Measurements from ENCODE around the gene NFATC1.

Gene NFATC1

DNA sequence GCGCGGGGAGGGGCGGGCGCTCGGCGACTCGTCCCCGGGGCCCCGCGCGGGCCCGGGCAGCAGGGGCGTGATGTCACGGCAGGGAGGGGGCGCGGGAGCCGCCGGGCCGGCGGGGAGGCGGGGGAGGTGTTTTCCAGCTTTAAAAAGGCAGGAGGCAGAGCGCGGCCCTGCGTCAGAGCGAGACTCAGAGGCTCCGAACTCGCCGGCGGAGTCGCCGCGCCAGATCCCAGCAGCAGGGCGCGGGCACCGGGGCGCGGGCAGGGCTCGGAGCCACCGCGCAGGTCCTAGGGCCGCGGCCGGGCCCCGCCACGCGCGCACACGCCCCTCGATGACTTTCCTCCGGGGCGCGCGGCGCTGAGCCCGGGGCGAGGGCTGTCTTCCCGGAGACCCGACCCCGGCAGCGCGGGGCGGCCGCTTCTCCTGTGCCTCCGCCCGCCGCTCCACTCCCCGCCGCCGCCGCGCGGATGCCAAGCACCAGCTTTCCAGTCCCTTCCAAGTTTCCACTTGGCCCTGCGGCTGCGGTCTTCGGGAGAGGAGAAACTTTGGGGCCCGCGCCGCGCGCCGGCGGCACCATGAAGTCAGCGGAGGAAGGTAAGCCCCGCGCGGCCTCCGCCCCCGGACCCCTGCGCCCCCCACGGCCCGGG, at the start of gene NFATC1:
NFATC1 (plus strand) TSS at position 170 of the 644 bp plus-strand sequence; CDS start at position 465, 295 bp downstream.
- DNase-seq: no peak

DNA sequence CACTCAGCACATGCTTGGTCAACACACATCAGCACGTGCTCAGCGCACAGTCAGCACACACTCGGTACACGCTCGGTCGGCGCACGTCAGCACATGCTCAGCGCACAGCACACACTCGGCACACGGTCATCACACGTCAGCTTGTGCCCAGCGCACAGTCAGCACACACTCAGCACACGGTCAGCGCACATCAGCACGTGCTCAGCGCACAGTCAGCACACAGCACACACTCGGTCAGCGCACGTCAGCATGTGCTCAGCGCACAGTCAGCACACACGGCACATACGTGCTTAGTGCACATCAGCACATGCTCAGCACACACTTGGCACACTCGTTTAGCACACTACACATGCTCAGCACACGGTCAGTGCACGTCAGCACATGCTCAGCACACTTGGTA, 49.7 kb upstream of the NFATC1 start:
- no peak for DNase-seq

DNA sequence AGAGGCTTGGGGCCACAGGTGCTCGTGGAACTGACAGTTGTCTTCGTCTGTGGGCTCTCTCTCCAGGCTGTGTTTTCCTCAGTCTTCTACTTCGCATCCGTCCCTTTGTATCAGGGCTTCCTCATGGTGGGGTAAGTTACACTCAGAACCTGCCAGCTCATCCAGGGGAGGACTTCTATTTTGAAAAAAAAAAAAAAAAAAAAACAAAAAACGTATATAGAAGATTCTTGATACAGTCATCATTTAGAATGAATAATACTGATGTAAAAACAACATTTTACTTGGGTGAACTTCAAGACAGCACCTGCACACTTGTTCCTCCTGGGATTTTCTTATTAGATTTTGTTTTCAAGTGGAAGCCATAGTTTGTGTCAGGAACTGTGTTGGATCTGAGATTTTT, 47.7 kb upstream of the NFATC1 start:
- DNase-seq: no peak

DNA sequence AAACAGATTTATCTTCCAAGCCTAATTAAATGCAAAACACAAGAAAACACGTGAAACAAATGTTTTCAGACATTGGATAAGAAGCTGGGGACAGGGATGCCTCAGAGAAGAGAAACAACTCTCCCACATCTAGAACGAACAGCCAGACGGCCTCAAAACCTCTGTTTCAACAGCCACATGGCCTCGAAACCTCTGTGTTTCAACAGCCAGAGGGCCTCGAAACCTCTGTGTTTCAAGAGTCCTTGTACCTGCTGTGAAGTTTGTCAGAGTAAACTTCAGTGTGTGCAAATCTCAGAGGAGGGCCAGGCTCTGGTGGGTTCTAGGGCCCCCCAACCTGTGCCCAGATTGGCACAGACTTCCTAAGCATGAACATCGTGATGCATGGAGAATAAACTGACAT, 43.3 kb upstream of the NFATC1 start:
- no peak for DNase-seq

DNA sequence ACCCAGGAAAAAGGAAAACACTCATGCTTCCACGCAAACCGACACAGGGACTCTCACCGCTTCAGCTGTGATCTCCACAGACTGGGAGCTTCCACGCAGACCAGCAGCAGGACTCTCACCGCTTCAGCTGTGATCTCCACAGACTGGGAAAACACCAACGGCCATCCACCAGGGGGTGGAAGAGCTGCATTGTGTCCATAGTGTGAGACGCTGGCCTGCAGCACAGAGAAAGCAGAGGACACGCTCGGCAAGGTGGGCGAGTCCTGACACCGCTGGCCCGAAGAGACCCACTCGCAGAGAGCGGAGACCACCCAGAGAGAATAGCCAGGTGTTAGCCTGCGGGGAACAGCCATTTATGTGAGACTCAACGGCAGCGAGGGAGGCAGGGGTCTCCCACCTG, 42.5 kb upstream of the NFATC1 start:
- no peak for DNase-seq

DNA sequence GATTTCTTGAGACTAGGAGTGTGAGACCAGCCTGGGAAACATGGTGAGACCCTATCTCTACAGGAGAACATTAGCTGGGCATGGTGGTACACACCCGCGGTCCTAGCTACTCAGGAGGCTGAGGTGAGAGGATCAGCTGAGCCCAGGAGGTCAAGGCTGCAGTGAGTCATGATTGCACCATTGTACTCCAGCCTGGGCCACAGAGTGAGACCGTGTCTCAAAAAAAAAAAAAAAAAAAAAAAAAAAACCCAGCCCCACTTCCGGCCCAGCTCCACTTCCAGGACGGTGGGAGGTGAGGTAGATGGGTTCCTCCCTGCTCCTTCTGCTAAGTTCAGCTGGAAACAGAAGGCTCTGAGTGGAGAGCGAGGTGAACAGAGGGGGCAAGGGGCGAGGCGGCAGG, 41.4 kb upstream of the NFATC1 start:
- DNase-seq: no peak

DNA sequence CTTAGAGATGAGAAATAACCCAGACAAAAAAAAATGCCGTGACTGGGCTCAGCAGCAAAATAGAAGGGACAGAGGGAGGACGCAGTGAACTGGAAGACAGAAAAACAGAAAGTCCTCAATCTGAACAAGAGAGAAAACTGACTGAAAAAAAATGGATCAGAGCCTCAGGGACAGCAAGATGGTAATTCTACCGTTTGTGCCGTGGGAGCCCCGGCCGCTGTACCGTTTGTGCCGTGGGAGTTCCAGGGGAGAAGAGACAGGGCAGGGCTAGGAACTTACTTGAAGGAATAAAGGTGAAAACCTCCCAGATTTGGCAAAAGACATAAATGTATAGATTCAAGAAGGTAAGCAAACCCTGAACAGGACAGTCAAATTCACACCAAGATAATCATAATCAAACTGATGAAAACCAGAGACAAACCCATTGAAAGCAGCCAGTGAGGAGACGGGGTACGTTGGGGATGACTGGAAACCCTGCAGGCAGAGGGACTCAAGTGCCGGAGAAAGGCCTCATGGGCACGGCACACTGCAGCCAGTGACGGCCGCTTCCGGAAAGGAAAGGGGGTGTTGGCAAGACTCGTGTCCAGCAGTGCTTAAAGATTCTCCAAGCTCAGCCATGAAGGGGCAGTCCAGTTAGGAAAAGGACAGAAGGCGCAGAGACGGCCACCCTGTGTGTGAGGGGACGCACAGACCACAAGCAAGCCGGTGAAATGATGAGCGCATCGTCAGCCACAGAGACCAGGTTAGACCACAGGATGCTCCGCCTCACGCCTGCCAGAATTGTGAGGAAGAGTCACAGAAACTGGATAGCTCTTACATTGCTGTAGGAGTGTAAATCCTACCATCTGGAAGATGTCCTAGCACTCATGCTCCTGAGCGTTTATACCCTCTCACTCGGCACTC, 40.0 kb upstream of the NFATC1 start:
- no peak for DNase-seq

DNA sequence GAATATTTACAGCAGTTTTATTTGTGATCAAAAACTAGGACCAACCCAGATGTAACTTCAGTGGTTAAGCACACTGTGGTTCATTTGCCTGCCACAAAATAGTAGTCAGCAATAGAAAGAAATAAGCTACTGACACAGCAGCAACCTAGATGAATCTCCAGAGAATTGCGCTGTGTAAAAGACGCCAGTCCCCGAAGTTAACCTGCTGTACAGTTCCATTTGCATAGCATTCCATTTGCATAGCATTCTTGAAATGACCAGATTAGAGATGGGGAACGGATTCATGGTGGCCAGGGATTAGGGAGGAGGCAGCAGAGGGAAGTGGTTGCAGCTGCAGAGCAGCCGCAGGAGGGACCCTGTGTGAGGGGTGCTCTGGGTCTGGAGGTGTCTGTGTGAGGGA, 39.3 kb upstream of the NFATC1 start:
- no peak for DNase-seq

DNA sequence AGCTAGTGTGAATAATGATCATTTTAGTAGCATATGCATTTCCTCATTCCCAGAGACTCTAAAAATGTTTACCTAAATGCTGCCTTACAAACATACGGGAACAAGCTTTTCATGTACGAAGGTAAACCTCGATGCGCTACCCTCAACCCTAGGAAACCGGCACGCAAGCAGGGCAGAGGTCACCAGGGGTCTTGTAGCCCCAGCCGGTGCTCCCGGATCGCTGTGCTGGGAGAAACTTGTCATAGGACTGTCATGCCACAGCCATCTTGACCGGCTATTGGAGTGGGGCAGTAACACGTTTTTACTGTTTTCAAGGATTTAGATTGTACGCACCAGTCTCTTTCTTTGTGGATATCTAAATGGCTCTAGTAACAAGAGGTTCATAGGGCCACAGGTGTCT, 34.8 kb upstream of the NFATC1 start:
- DNase-seq: no peak

DNA sequence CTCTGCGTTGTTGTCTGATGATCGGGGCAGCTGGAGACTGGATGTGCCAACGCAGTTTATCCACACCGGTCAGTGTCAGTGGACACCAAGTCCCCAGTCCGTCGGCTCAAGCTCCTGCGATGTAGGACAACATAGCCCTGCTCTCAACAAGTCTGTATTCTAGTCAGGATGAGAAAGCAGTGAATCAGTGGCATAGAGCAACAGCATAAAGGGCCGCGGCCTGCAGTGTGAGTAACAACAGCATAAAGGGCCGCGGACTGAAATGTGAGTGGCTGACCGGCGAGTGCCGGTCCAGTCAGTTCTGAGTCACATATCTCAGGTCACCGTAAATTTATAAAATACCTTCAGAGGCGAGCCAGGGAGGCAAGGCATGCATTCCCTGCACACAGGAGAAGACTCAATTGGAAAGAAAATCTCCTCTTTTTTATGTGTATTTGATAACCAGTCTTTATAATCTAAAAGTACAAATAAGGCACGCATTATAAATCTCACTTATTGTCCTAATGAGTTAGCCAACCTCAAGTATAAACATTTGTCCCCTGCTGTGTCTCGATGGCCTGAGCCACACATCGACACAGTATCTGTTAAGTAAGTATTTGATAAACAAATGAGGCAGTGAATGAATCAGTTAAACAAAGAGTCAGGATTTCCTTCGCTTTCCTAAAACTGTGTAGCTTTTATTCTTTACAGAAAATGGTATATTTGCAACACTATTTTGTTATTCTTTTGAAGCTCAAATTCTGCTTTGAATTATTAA, 33.8 kb upstream of the NFATC1 start:
- DNase-seq: no peak

DNA sequence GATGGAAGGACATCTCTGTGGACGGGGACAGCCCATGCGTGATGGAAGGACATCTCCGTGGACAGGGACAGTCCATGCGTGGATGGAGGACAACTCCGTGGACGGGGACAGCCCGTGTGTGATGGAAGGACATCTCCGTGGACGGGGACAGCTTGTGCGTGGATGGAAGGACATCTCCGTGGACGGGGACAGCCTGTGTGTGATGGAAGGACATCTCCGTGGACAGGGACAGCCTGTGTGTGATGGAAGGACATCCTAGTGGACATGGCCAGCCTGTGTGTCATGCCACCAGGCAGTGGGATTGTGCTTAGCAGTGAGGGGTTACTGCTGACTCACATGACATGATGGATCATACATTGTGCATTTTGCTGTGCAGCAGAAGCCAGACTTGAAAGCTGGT, 30.0 kb upstream of the NFATC1 start:
- DNase-seq: no peak

DNA sequence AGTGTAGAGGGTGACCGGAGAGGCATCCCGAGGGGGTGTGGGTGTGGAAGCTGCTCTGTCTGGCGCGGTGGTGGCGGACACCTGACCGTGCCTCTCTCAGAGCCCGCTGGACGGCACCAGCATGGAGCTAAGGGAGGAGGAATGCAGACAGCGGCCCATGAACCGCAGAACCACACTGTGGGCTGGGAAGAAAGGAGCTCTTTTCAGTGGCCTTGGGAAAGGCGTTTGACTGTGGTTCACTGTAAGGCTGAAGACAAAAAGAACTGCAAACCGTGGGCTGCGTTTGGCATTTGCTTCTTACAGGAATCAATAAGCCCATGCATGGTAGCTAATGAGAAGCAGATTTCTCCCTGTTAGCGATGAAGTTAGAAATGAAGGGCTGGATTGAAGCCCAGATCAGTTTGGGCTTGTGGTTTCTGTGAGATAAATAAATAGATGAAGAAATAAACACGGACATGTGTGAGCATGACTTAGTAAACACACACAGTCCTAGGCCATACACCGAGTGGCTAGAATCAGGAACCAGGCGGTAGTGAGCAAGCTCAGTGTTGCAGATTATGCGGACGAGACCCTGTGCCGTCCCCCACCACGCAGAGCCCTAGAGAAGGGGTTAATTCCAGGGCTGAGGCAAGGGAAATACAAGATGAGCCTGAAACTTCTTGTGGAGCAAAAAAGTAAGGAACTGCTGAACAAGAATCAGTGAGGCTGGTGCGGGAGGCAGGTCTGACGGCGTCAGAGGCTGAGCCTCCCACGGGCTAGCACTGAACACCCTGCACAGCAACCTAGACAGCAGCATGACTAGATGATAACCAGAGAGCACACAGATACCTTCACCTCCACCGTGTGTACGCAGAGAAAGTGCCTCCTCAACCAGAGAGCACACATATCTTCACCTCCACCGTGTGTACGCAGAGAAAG, 29.3 kb upstream of the NFATC1 start:
- DNase-seq: no peak

DNA sequence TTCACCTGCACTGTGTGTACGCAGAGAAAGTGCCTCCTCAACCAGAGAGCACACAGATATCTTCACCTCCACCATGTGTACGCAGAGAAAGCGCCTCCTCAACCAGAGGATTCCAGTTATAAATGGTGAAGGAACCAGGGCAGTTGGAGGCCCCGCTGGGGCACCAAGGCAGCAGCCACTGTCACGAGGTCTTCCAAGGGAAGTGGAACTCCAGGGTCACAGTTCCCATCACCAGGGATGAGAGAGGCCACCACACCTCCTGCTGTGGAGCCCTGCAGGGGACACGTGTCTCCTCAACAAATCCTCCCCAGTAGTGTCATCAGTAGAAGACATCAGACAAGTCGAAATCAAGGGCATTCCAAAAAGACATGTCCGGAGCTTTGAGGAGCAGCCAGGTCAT, 28.2 kb upstream of the NFATC1 start:
- no peak for DNase-seq

DNA sequence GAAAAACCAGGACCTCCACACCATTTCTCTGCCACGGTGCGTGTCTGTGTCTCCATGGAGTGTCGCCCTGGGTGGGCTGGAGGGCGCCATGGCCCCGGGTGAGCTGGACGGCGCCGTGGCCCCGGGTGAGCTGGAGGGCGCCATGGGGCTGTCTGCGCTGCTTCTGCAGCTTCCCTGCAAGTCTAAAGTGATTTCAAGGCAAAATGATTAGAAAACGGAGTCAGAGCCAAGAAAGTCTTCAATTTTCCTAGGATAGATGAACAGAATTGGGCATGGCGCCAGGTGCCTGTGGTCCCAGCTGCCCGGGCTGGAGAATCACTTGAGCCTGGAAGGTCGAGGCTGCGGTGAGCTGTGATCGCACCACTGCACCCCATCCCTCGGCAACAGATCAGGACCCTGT, 27.7 kb upstream of the NFATC1 start:
- DNase-seq: no peak

DNA sequence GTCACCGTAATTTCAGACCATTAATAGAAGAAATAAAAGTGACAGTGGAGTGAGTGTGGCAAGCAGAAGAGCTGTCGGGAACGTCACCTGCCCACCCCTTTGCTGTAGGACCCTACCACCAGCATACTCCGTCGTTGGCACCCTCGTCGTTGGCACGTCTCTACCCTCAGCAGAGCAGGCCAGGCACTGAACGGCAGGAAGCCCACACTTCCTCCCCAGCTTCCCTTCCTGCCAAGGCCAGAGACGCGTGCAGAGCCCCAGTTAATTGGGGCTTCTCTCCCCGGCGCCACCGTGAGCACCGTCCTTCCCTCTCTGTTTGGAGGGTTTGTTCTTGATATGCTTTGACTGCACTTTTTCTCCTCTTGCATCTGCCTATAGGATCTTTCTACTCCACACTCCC, 27.0 kb upstream of the NFATC1 start:
- no peak for DNase-seq

DNA sequence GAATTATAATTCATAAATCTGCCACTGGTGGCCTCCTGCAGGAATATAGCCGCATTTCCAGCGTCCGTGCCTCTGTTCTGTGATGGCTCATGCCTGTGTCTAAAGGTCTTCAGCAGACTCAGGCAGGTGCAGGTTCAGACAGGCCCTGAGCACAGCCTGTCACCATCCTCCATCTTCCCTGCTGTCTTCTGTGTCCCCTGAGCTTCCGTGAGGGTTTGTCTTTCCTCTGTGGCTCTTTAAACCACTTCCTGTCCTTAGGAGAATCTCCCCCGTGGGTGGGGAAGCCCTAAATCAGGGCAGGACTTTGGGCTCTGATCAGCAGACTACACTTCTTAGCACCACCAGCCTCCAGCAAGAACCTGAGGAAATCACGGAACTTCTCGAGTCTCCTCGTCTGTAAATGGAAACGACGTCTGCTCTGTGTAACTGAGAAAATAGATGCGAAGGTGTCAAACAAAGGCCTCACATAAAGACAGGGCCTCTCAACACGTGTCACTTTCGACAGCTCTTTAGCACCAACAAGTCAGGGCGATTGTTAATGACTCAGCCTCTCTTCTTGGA, 24.1 kb upstream of the NFATC1 start:
- DNase-seq: no peak

DNA sequence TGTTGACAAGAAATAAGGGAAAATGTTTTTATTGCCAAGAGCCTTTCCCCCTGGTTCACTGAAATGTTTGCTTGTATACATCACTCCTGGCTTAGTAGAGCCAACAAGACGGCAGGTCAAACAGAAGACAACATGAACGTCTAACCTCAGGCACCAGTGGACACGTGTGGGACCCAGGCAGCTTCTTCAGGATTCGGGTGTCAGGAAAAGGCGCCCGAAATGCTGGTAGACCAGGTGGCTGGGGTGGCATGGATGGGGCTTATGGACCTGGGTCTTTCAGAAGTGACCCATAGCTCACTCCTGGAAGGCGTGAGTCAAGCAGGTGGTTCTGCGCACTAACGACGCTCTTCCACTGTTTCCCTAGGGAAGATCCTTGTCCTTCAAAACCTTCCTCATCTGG, 23.3 kb upstream of the NFATC1 start:
- DNase-seq: no peak

DNA sequence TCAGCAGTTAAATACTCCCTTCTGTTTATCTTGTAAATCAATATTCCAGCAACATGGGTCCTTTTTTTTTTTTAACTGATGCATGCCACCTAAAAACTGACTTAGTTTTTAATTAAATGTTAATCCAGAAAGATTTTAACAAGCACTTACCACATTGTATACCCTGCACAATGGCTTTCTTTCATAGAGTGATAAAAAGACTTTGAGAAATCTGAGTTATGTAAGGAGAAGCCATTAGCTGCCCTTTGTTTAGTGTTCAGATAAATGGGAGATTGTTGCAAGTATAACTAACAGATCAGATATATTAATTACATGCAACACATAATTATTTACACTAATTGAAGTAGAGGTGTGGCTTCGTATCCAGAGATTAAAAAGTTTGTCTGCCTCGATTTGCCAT, 22.7 kb upstream of the NFATC1 start:
- no peak for DNase-seq

DNA sequence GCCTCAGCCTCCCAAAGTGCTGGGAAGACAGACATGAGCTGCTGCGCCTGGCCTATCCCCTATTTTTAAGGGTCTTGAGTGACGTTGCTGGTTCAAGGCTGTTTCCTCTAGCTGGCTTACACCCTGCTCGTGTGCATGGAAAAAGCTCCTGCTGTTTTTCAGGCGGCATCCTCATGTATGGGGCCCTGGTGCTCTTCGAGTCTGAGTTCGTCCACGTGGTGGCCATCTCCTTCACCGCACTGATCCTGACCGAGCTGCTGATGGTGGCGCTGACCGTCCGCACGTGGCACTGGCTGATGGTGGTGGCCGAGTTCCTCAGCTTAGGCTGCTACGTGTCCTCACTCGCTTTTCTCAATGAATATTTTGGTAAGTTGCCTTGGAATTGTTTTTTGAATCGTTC, 22.0 kb upstream of the NFATC1 start:
- DNase-seq: no peak

DNA sequence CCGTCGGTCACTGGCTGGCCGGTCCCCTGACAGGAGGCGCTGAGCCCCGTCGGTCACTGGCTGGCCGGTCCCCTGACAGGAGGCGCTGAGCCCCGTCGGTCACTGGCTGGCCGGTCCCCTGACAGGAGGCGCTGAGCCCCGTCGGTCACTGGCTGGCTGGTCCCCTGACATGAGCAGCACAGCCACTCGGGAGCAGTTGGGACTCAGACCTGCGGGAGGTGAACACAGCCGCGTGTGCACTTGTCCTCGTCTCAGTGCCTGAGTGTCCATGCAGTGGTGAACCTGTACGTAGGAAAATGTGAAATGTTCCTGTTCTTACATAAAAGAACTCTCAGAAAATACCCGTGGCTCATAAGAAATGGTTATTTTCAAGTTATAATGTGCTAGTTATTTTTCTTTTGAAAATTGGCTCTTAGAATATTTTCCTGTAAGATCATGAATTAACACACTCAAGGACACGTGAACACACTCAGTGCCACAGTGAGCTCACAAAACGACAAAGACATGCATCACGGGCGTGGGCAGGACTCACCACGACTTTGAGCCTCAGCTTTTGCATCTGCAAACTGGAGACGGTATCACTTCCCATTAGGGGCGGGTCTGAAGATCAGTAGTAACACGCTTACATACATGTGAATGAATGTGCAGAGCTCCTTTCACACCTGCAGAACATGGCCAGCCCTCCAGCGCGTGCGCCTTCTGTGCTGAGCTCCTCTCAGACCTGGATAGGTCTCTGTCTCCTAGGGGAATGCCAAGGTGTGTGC, 21.1 kb upstream of the NFATC1 start:
- no peak for DNase-seq

DNA sequence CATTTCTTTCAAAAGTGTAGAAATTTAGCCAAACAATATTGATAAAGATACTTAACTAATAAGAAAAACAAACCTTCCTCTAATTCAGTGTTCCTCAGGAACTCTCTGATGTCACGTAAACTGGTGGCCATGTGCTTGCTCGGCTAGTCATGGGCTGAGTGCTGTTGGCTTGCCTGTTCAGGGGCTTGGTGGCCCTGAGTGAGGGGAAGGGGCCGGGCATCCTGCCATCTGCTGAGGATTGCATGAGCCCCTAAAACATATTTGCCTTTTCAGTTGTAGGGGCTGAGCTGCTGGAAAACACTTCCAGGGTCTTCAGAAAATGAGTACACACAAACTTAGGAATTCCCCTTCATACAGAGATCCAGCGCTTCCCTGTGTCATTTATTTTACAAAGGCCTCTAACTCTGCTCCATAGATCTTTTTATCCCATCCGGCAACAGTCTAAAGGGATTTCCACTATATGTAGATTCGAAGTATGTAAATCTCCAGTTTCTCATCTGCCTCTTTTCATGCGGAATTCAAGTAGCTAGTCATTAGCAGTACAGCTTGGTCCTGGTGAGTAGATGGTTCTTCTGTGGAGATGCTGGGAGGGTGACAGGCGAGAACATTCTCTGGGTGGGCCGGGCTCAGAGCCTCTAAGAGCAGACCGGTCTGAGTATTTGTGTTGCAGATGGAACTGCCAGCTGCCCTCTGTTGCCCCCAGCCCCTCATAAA, 20.1 kb upstream of the NFATC1 start:
- DNase-seq: no peak
